H1 (cell line): Measurements from ENCODE around the gene KIF5C. TPM values are rescaled to one million over a fixed set of nuclear protein-coding genes. Genes with fewer than 3 reads are reported as not detected.

Experiments
- CREB1 ChIP-seq: IDR thresholded peaks from 2 replicates; pipeline ENCODE4 v1.6.1; 2012; ENCODE audit warnings: inconsistent platforms
- CTCF ChIP-seq, 3 experiments: IDR thresholded peaks; 1 replicate in 2 of 3; 2 replicates in 1 of 3; pipeline versions ENCODE4 v1.5.1 to v1.6.1; 2011; ENCODE audit warnings: low read length in 3 of 3, mild to moderate bottlenecking in 3 of 3, inconsistent platforms in 2 of 3, low read depth in 1 of 3, moderate library complexity in 1 of 3; ENCODE audit not compliant: insufficient read depth in 1 of 3; ENCODE audit errors: control extremely low read depth in 1 of 3
- JUN ChIP-seq: IDR thresholded peaks from 2 replicates; pipeline ENCODE4 v1.6.1; 2011; ENCODE audit warnings: low read depth, mild to moderate bottlenecking, improper control_type of control experiment, low read length
- POLR2A ChIP-seq, 2 experiments: IDR thresholded peaks; 1 replicate in 1 of 2; 2 replicates in 1 of 2; pipeline ENCODE4 v1.6.1; 2011; ENCODE audit warnings: low read depth in 2 of 2, low read length in 2 of 2, mild to moderate bottlenecking in 2 of 2; ENCODE audit errors: control extremely low read depth in 1 of 2
- POU5F1 ChIP-seq: IDR thresholded peaks from 2 replicates; pipeline ENCODE4 v1.6.1; 2011; ENCODE audit warnings: low read depth, mild to moderate bottlenecking, low read length, moderate library complexity
- RFX5 ChIP-seq: IDR thresholded peaks from 2 replicates; pipeline ENCODE4 v1.6.1; 2011; ENCODE audit warnings: low read depth, low read length, improper control_type of control experiment, borderline replicate concordance
- SIX5 ChIP-seq: IDR thresholded peaks from 2 replicates; pipeline ENCODE4 v1.6.1; 2011; ENCODE audit warnings: mild to moderate bottlenecking, low read depth, low read length
- ZNF274 ChIP-seq: IDR thresholded peaks from 2 replicates; pipeline ENCODE4 v1.7.0; 2012; ENCODE audit warnings: low read length, borderline replicate concordance; ENCODE audit errors: extremely low read depth
- polyA plus RNA-seq, 7 experiments: library from polyadenylated mRNA; depleted of rRNA in 3 of 7; stranded (reverse) in 5 of 7; unstranded in 2 of 7; fragments of >200 nt in 5 of 7; fragments of 200-250 nt in 2 of 7; gene quantifications; 1 replicate in 5 of 7; 2 replicates in 1 of 7; 4 replicates in 1 of 7; pipeline versions ENCODE4 v1.2.1 to v1.2.3, GENCODE V29; 2011 to 2013; ENCODE audit warnings: missing spikeins in 2 of 7, mixed read lengths in 2 of 7
- total RNA-seq: library from RNA; stranded (reverse); fragmentation: NEBNext Ultra II Directional; extraction: Animal tissue kit (Norgen Biotek cat#: 25700); gene quantifications from 2 replicates; pipeline ENCODE4 v1.2.1, GENCODE V29; 2021
- TF ChIP-seq, protein P1 (sequence below): fragments of 300-600 bp; sonication (generic); IDR thresholded peaks from 2 replicates; pipeline ENCODE4 v1.7.1; 2012; ENCODE audit warnings: low read length, moderate library complexity, mild to moderate bottlenecking, inconsistent platforms; ENCODE audit not compliant: insufficient replicate concordance

The KIF5C gene
- total and polyA plus RNA-seq, 2 of the 8 experiments (the other 6 are each of a cell fraction or from before 2014, with no cell fraction given) = 16.3 to 66.4 TPM

DNA sequence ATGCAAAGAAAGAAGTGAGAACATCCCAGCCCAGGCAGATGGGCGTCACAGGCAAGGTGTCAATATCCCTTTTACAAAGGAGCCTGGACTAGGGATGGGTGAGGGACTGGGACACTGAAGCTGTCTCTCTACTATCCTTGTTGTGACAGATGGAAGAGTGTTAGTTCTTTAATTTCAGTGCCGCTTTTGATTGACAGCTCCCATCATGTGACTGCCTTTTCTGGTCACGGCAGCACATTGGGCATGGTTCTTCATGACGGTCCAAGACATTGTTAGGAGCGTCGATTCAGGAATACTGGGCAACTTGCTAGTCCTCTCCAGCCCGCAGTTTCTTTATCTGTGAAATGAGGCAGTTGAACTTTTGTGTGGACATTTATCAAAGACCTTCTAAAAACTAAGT lies 42.4 kb upstream of the KIF5C start (continued):
- TF ChIP-seq CTCF (IDR thresholded peaks at IDR 0.05; ENCODE audit: control extremely low read depth in 1 of 3, insufficient read depth in 1 of 3, low read depth in 1 of 3, low read length in 3 of 3) = no peak
- no peak for TF ChIP-seq JUN
- no peak for TF ChIP-seq SIX5
- no peak for TF ChIP-seq CREB1
- no peak for TF ChIP-seq POU5F1
- no peak for TF ChIP-seq RFX5
- TF ChIP-seq, protein P1, sequence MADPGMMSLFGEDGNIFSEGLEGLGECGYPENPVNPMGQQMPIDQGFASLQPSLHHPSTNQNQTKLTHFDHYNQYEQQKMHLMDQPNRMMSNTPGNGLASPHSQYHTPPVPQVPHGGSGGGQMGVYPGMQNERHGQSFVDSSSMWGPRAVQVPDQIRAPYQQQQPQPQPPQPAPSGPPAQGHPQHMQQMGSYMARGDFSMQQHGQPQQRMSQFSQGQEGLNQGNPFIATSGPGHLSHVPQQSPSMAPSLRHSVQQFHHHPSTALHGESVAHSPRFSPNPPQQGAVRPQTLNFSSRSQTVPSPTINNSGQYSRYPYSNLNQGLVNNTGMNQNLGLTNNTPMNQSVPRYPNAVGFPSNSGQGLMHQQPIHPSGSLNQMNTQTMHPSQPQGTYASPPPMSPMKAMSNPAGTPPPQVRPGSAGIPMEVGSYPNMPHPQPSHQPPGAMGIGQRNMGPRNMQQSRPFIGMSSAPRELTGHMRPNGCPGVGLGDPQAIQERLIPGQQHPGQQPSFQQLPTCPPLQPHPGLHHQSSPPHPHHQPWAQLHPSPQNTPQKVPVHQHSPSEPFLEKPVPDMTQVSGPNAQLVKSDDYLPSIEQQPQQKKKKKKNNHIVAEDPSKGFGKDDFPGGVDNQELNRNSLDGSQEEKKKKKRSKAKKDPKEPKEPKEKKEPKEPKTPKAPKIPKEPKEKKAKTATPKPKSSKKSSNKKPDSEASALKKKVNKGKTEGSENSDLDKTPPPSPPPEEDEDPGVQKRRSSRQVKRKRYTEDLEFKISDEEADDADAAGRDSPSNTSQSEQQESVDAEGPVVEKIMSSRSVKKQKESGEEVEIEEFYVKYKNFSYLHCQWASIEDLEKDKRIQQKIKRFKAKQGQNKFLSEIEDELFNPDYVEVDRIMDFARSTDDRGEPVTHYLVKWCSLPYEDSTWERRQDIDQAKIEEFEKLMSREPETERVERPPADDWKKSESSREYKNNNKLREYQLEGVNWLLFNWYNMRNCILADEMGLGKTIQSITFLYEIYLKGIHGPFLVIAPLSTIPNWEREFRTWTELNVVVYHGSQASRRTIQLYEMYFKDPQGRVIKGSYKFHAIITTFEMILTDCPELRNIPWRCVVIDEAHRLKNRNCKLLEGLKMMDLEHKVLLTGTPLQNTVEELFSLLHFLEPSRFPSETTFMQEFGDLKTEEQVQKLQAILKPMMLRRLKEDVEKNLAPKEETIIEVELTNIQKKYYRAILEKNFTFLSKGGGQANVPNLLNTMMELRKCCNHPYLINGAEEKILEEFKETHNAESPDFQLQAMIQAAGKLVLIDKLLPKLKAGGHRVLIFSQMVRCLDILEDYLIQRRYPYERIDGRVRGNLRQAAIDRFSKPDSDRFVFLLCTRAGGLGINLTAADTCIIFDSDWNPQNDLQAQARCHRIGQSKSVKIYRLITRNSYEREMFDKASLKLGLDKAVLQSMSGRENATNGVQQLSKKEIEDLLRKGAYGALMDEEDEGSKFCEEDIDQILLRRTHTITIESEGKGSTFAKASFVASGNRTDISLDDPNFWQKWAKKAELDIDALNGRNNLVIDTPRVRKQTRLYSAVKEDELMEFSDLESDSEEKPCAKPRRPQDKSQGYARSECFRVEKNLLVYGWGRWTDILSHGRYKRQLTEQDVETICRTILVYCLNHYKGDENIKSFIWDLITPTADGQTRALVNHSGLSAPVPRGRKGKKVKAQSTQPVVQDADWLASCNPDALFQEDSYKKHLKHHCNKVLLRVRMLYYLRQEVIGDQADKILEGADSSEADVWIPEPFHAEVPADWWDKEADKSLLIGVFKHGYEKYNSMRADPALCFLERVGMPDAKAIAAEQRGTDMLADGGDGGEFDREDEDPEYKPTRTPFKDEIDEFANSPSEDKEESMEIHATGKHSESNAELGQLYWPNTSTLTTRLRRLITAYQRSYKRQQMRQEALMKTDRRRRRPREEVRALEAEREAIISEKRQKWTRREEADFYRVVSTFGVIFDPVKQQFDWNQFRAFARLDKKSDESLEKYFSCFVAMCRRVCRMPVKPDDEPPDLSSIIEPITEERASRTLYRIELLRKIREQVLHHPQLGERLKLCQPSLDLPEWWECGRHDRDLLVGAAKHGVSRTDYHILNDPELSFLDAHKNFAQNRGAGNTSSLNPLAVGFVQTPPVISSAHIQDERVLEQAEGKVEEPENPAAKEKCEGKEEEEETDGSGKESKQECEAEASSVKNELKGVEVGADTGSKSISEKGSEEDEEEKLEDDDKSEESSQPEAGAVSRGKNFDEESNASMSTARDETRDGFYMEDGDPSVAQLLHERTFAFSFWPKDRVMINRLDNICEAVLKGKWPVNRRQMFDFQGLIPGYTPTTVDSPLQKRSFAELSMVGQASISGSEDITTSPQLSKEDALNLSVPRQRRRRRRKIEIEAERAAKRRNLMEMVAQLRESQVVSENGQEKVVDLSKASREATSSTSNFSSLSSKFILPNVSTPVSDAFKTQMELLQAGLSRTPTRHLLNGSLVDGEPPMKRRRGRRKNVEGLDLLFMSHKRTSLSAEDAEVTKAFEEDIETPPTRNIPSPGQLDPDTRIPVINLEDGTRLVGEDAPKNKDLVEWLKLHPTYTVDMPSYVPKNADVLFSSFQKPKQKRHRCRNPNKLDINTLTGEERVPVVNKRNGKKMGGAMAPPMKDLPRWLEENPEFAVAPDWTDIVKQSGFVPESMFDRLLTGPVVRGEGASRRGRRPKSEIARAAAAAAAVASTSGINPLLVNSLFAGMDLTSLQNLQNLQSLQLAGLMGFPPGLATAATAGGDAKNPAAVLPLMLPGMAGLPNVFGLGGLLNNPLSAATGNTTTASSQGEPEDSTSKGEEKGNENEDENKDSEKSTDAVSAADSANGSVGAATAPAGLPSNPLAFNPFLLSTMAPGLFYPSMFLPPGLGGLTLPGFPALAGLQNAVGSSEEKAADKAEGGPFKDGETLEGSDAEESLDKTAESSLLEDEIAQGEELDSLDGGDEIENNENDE = no peak
- TF ChIP-seq ZNF274 = no peak
- no peak for TF ChIP-seq POLR2A (IDR thresholded peaks at IDR 0.05; ENCODE audit: control extremely low read depth in 1 of 2, low read depth in 2 of 2, low read length in 2 of 2)
